GM23248 (cell line): ENCODE results near the gene ROR1. TPM values are rescaled to one million over a fixed set of nuclear protein-coding genes. Genes with fewer than 3 reads are reported as not detected.
A peak's percentile ranks its signal among the peaks of the same experiment; 100 is the strongest.

Experiments
- DNase-seq: peaks from one replicate; pipeline ENCODE4 v3.0.0-alpha.2; 2015
- H2AFZ ChIP-seq: fragments of 200-600 bp; sonication (generic); 2 replicates; pipeline ENCODE4 v1.6.1; 2016; ENCODE audit warnings: antibody characterized with exemption
- H3F3A ChIP-seq: fragments of 200-600 bp; sonication (generic); 2 replicates; pipeline ENCODE4 v1.6.1; 2016; ENCODE audit warnings: mild to moderate bottlenecking, antibody characterized with exemption, mixed run types; ENCODE audit not compliant: insufficient read depth
- H3K27ac ChIP-seq: fragments of 200-600 bp; sonication (generic); 2 replicates; pipeline ENCODE4 v1.5.1; 2016; ENCODE audit warnings: mild to moderate bottlenecking
- H3K27me3 ChIP-seq: fragments of 200-600 bp; sonication (generic); replicated peaks from 2 replicates; pipeline ENCODE4 v1.6.1; 2016; ENCODE audit warnings: mild to moderate bottlenecking; ENCODE audit not compliant: insufficient read depth
- H3K36me3 ChIP-seq: fragments of 200-600 bp; sonication (generic); 2 replicates; pipeline ENCODE4 v1.6.1; 2016; ENCODE audit warnings: low read depth, mild to moderate bottlenecking
- H3K4me1 ChIP-seq: fragments of 200-600 bp; sonication (generic); 2 replicates; pipeline ENCODE4 v1.6.1; 2016; ENCODE audit warnings: mild to moderate bottlenecking; ENCODE audit not compliant: insufficient read depth
- H3K4me2 ChIP-seq: fragments of 200-600 bp; sonication (generic); one replicate; pipeline ENCODE4 v1.6.1; 2016; ENCODE audit warnings: mild to moderate bottlenecking; ENCODE audit not compliant: unreplicated experiment
- H3K4me3 ChIP-seq: fragments of 200-600 bp; sonication (generic); 2 replicates; pipeline ENCODE4 v1.5.1; 2016; ENCODE audit warnings: mild to moderate bottlenecking
- H3K79me2 ChIP-seq: fragments of 200-600 bp; sonication (generic); 2 replicates; pipeline ENCODE4 v1.6.1; 2016; ENCODE audit warnings: mild to moderate bottlenecking; ENCODE audit not compliant: insufficient read depth
- H3K9ac ChIP-seq: fragments of 200-600 bp; sonication (generic); 2 replicates; pipeline ENCODE4 v1.6.1; 2016; ENCODE audit warnings: mild to moderate bottlenecking
- H3K9me2 ChIP-seq: fragments of 200-600 bp; sonication (generic); 2 replicates; pipeline ENCODE4 v1.6.1; 2016; ENCODE audit warnings: mixed run types, mild to moderate bottlenecking, moderate library complexity; ENCODE audit not compliant: insufficient read depth
- H3K9me3 ChIP-seq: fragments of 200-600 bp; sonication (generic); one replicate; pipeline ENCODE4 v1.6.1; 2017; ENCODE audit warnings: low read depth
- H4K20me1 ChIP-seq: fragments of 200-600 bp; sonication (generic); 2 replicates; pipeline ENCODE4 v1.6.0; 2016; ENCODE audit not compliant: insufficient read depth
- EZH2 ChIP-seq: fragments of 200-600 bp; sonication (generic); IDR thresholded peaks from 2 replicates; pipeline ENCODE4 v1.6.1; 2018; ENCODE audit warnings: antibody characterized with exemption, mild to moderate bottlenecking; ENCODE audit not compliant: insufficient read depth, poor library complexity, severe bottlenecking
- EZH2phosphoT487 ChIP-seq: fragments of 200-600 bp; sonication (generic); IDR thresholded peaks from 2 replicates; pipeline ENCODE4 v1.6.1; 2018; ENCODE audit warnings: antibody characterized with exemption, moderate library complexity, mild to moderate bottlenecking, low read depth; ENCODE audit not compliant: insufficient read depth
- WGBS, 2 experiments: methylation state at CpG; one replicate each; pipeline ENCODE4 v1.1.6; 2015 to 2017; ENCODE audit warnings: low lambda C conversion rate in 2 of 2, low coverage in 1 of 2; ENCODE audit errors: missing lambda C conversion rate in 2 of 2; 5-methylcytosine and 5-hydroxymethylcytosine counted together
- in situ Hi-C: fragments of 300-500 bp; cut with MboI; formaldehyde crosslinking; loops from 2 replicates; pipeline ENCODE4 v1.15.0; 2020
- polyA plus RNA-seq: library from polyadenylated mRNA; unstranded; fragments of >200 nt; fragmentation: Nextera tagmentation; extraction: Ambion mirVana; gene quantifications from 2 replicates; pipeline ENCODE4 v1.2.1, GENCODE V29; 2016
- total RNA-seq: library from RNA; depleted of rRNA; stranded (reverse); fragments of >200 nt; shearing (Covaris generic); gene quantifications from 2 replicates; pipeline ENCODE4 v1.2.3, GENCODE V29; 2014

Gene ROR1
- total and polyA plus RNA-seq, 2 experiments from 2014 or later: 12.0 to 13.3 TPM

DNA sequence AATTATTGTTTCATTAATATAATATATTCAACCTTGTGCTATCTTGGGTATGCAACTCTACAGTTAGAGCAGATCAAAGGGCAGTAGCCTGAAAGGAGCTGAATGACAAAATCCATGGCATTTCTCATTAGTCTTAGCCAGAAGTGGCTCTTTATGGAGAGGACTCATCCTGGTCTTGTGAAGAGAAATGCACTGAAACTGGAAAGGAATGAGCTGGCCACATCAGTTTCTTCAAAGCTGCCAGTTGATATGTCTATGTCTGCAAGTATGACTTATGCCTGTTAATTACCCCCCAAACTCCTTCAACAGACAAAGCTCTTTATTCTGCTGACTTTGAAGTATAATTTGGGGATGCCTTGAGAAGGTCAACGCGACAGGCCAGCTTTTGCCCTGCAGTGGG, 310.6 kb downstream of the ROR1 start:
- H3K4me2 ChIP-seq: no peak overlapping the region
- peaks cover 22% of the 10 kb centered on the region for H3F3A ChIP-seq
- no peaks in the 10 kb centered on the region for H3K27me3 ChIP-seq
- no peak overlapping the region for H2AFZ ChIP-seq
- no peaks in the 10 kb centered on the region for H3K36me3 ChIP-seq
- no peaks in the 10 kb centered on the region for H4K20me1 ChIP-seq
- DNase-seq: peak; percentile 16
- 91 to 98% methylated on average over 2 of the region's 2 CpGs for WGBS, 2 experiments
- H3K4me3 ChIP-seq: no peak overlapping the region
- TF ChIP-seq EZH2phosphoT487 (no peak), EZH2 (no peak)
- H3K9me2 ChIP-seq: no peaks in the 10 kb centered on the region
- no peaks in the 10 kb centered on the region for H3K79me2 ChIP-seq
- H3K4me1 ChIP-seq: peaks cover 26% of the 10 kb centered on the region
- H3K9me3 ChIP-seq: no peaks in the 10 kb centered on the region
- H3K27ac ChIP-seq: no peak overlapping the region
- no peak overlapping the region for H3K9ac ChIP-seq
- in situ Hi-C loops: no loop called here

GRCh38 chr1:64087768-64088167, 314.0 kb downstream of the ROR1 start:
- in situ Hi-C loops: no loop called here
- Histone ChIP-seq H4K20me1 (no peaks in the 10 kb centered on the region), H2AFZ (no peak overlapping the region), H3K4me1 (peaks cover 15% of the 10 kb centered on the region), H3K9me2 (no peaks in the 10 kb centered on the region), H3K27me3 (no peaks in the 10 kb centered on the region), H3K4me3 (no peak overlapping the region), H3K27ac (peak overlapping the region; percentile 12; the same call in 1 of the 2 replicates), H3K9ac (no peak overlapping the region), H3K36me3 (no peaks in the 10 kb centered on the region), H3K79me2 (no peaks in the 10 kb centered on the region), H3K4me2 (peak overlapping the region; percentile 23), H3F3A (peaks cover 17% of the 10 kb centered on the region), H3K9me3 (no peaks in the 10 kb centered on the region)
- 0% methylated on average over 2 of the region's 2 CpGs for WGBS, 2 experiments
- DNase-seq: peak; percentile 83
- TF ChIP-seq EZH2phosphoT487 (no peak), EZH2 (no peak)

- H3K36me3 ChIP-seq: no peaks in the 10 kb centered on the region
- no peaks in the 10 kb centered on the region for H3K79me2 ChIP-seq
- no peaks in the 10 kb centered on the region for H3K27me3 ChIP-seq
- no peak overlapping the region for H2AFZ ChIP-seq
- H3K9me2 ChIP-seq: no peaks in the 10 kb centered on the region
- WGBS, 2 experiments: 59 to 63% methylated on average over 3 of the region's 3 CpGs
- TF ChIP-seq EZH2phosphoT487: no peak
- TF ChIP-seq EZH2: no peak
- H3K9me3 ChIP-seq: no peaks in the 10 kb centered on the region
- DNase-seq: no peak
- no peak overlapping the region for H3K9ac ChIP-seq
- H3K4me3 ChIP-seq: no peak overlapping the region
- in situ Hi-C loops: no loop called here
- peaks cover 17% of the 10 kb centered on the region for H3F3A ChIP-seq
- H3K4me1 ChIP-seq: peaks cover 13% of the 10 kb centered on the region
- no peak overlapping the region for H3K4me2 ChIP-seq
- no peak overlapping the region for H3K27ac ChIP-seq
- H4K20me1 ChIP-seq: no peaks in the 10 kb centered on the region
Observed at GRCh38 chr1:64090436-64090835, 316.6 kb downstream of the ROR1 start.

DNA sequence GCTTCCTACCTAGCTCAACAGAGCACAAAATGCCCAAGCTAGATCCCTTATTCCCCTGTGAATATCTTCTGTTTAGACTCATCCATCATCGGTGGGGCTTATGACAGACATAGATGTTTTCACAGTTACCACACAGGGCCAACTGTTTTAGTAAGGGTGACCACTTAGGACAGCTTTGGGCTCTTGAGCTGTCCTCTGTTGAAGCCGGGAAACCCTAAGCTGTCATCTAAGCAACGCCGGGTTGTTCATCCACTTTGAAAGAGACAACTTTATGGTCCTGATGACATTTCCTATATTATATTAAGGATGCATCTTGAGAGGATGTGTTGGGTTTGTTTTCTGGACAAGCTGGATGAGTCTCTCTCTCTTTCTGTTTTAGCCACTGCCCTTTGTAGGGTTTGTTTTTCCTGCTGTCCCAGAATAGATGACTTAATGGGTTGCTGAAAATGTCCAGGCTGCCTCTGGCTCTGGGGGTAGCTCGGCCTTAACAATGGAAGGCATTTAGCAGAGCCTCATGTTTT, 319.1 kb downstream of the ROR1 start:
- in situ Hi-C loops: no loop called here
- Histone ChIP-seq H3K9ac (no peak overlapping the region), H3F3A (peaks cover 4% of the 10 kb centered on the region; the same call in 1 of the 2 replicates), H3K4me1 (peaks cover 4% of the 10 kb centered on the region), H3K79me2 (no peaks in the 10 kb centered on the region), H3K27ac (no peak overlapping the region), H4K20me1 (no peaks in the 10 kb centered on the region), H3K9me3 (no peaks in the 10 kb centered on the region), H3K36me3 (no peaks in the 10 kb centered on the region), H3K27me3 (no peaks in the 10 kb centered on the region), H2AFZ (no peak overlapping the region), H3K4me3 (no peak overlapping the region), H3K9me2 (no peaks in the 10 kb centered on the region), H3K4me2 (no peak overlapping the region)
- TF ChIP-seq EZH2phosphoT487 (no peak), EZH2 (no peak)
- WGBS, 2 experiments: 87 to 89% methylated on average over 5 of the region's 5 CpGs
- no peak for DNase-seq

DNA sequence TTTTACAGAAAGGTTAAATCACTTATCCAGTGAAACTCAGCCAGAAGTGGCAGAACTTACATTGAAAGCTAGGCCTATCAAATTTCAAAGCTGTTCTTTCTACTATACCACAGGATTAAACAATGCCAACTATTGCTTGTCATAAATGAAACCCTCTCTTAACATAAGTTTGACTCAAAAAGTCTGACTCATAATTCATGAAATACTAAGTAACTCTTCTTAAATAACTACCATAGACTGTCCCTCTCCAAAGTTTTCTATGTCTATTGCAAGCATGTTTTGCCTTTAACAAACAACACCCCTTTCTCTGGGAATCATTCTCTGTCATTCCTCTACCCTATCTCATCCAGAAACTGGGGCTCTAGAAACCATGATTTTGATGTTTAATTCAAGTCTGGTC, 320.1 kb downstream of the ROR1 start:
- H4K20me1 ChIP-seq: no peaks in the 10 kb centered on the region
- no peaks in the 10 kb centered on the region for H3F3A ChIP-seq
- H3K4me3 ChIP-seq: no peak overlapping the region
- H3K27ac ChIP-seq: no peak overlapping the region
- H3K9me3 ChIP-seq: no peaks in the 10 kb centered on the region
- no peaks in the 10 kb centered on the region for H3K27me3 ChIP-seq
- H3K9ac ChIP-seq: no peak overlapping the region
- H3K9me2 ChIP-seq: no peaks in the 10 kb centered on the region
- H3K4me1 ChIP-seq: no peaks in the 10 kb centered on the region
- TF ChIP-seq EZH2phosphoT487 (no peak), EZH2 (no peak)
- H3K79me2 ChIP-seq: no peaks in the 10 kb centered on the region
- H2AFZ ChIP-seq: no peak overlapping the region
- peak; percentile 64 for DNase-seq
- no peaks in the 10 kb centered on the region for H3K36me3 ChIP-seq
- no peak overlapping the region for H3K4me2 ChIP-seq
- in situ Hi-C loops: no loop called here
